Measurements from ENCODE around the gene CHI3L1. TPM values are rescaled to one million over a fixed set of nuclear protein-coding genes. Genes with fewer than 3 reads are reported as not detected.

Gene CHI3L1
- total RNA-seq, 1 donor from 2014 or later: 0.20 TPM

DNA sequence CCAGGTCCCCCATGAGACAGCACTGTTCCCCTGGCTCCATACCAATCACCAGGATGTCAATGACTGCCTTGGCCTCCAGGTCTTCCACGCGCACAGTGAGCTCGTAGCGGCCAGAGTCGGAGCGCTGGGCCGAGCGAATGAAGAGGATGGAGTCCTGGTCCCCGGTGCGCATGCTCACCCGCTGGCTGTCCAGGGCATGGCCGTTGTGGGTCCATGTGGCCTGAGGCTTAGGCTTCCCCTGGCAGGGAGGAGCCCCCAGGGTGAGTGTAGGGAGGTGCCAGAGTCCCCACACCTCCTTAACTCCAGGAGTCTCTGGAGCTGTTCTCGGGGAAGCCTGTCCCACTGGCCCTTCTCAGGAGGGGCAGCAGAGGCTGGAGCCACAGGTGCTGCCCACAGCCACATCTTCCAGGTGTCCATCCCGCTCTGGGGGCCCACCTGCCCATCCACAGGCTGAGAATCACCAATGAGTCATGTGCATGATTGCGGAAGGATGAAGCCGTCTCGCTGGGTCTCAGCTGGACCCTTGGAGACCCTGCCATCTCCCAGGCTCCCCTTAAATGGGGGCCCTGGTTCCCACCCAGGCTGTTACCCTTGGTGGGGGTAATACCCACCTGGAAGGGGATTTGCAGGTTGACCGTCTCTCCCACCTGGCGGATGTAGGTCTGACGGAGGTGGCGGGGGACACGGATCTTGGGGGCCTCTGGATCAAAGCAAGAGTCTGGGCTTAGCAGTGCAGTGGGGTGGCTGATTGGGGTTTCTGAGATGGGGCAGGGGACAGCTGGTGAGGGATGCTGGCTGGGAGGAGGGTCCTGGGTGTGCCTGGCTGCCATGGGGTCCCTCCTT, 14.9 kb downstream of the CHI3L1 start:
- H3K36me3 Mint-ChIP-seq (ENCODE audit: low read depth, unreplicated experiment): peaks cover 9% of the 10 kb centered on the region
- Histone ChIP-seq H3K27ac (ENCODE audit: low read depth, low read length) (no peak overlapping the region), H3K4me2 (ENCODE audit: low read length) (no peak overlapping the region), H3K9me3 (ENCODE audit: insufficient read depth, low read depth, low read length) (no peaks in the 10 kb centered on the region), H3K79me2 (ENCODE audit: insufficient read depth, low read length) (no peaks in the 10 kb centered on the region), H3K9ac (ENCODE audit: low read length) (no peak overlapping the region), H3K4me1 (ENCODE audit: insufficient read depth, low read length) (no peaks in the 10 kb centered on the region), H2AFZ (ENCODE audit: low read depth, low read length) (no peak overlapping the region), H3K27me3 (ENCODE audit: insufficient read depth, low read length) (no peaks in the 10 kb centered on the region), H3K36me3 (ENCODE audit: insufficient read depth, low read length) (no peaks in the 10 kb centered on the region), H4K20me1 (ENCODE audit: insufficient read depth, low read length) (no peaks in the 10 kb centered on the region), H3K4me3 (ENCODE audit: insufficient read depth, low read depth, low read length) (no peak overlapping the region)
- peaks cover 7% of the 10 kb centered on the region for H3K4me1 Mint-ChIP-seq (ENCODE audit: low read depth, unreplicated experiment)
- H3K4me3 Mint-ChIP-seq (ENCODE audit: unreplicated experiment): no peak overlapping the region
- no peak for FAIRE-seq
- no peaks in the 10 kb centered on the region for H3K9me3 Mint-ChIP-seq (ENCODE audit: unreplicated experiment)
- peaks cover 26% of the 10 kb centered on the region for H3K27me3 Mint-ChIP-seq (ENCODE audit: low read depth, unreplicated experiment)
- TF ChIP-seq CTCF (IDR thresholded peaks at IDR 0.05; ENCODE audit: insufficient read depth, low read depth, low read length): no peak
- TF ChIP-seq EZH2 (IDR thresholded peaks at IDR 0.05; ENCODE audit: insufficient read depth, low read length): no peak
- DNase-seq (ENCODE audit: low read depth): no peak
- H3K27ac Mint-ChIP-seq (ENCODE audit: unreplicated experiment): no peak overlapping the region

DNA sequence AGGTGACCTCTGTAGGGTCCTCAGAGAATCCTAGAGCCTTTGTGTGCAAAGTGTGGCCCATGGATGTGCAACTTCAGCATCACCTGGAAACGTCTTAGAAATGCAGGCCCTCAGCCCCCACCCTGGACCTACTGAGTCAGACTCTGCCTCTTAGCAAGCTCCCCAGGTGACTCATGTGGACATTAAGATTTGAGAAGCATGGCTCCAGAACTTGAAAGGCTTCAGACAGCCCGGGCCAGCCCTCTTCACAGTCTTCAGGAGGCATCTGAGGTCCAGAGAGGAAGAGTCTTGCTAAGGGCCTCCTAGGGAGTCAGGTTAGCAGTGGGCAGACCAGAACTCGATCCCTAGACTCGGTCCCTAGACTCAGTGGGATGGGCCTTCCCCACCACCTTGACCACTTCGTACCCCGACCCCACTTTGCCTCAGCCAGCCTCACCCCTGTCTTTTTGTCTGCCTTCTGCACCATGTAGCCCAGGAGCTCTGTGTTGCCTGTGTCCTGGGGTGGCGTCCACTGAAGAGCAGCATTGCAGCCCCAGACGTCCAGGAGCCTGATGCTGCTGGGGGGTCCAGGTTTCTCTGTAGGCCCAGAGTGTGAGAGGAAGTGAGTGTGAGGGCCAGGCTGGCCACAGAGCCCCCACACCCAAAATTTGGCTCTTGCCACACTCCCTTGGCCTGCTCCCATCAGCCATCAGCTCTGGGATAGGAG, 15.7 kb downstream of the CHI3L1 start:
- H3K27me3 Mint-ChIP-seq (ENCODE audit: low read depth, unreplicated experiment): peaks cover 32% of the 10 kb centered on the region
- Histone ChIP-seq H3K36me3 (ENCODE audit: insufficient read depth, low read length) (no peaks in the 10 kb centered on the region), H3K4me3 (ENCODE audit: insufficient read depth, low read depth, low read length) (no peak overlapping the region), H3K9ac (ENCODE audit: low read length) (no peak overlapping the region), H3K4me1 (ENCODE audit: insufficient read depth, low read length) (no peaks in the 10 kb centered on the region), H3K27ac (ENCODE audit: low read depth, low read length) (no peak overlapping the region), H3K4me2 (ENCODE audit: low read length) (no peak overlapping the region), H3K9me3 (ENCODE audit: insufficient read depth, low read depth, low read length) (no peaks in the 10 kb centered on the region), H4K20me1 (ENCODE audit: insufficient read depth, low read length) (no peaks in the 10 kb centered on the region), H2AFZ (ENCODE audit: low read depth, low read length) (no peak overlapping the region), H3K79me2 (ENCODE audit: insufficient read depth, low read length) (no peaks in the 10 kb centered on the region), H3K27me3 (ENCODE audit: insufficient read depth, low read length) (no peaks in the 10 kb centered on the region)
- H3K4me3 Mint-ChIP-seq (ENCODE audit: unreplicated experiment): no peak overlapping the region
- peaks cover 12% of the 10 kb centered on the region for H3K36me3 Mint-ChIP-seq (ENCODE audit: low read depth, unreplicated experiment)
- no peak for TF ChIP-seq EZH2 (IDR thresholded peaks at IDR 0.05; ENCODE audit: insufficient read depth, low read length)
- no peak for TF ChIP-seq CTCF (IDR thresholded peaks at IDR 0.05; ENCODE audit: insufficient read depth, low read depth, low read length)
- FAIRE-seq (no peak), DNase-seq (ENCODE audit: low read depth) (peak; percentile 10)
- H3K9me3 Mint-ChIP-seq (ENCODE audit: unreplicated experiment): peaks cover under 1% of the 10 kb centered on the region
- H3K27ac Mint-ChIP-seq (ENCODE audit: unreplicated experiment): no peak overlapping the region
- H3K4me1 Mint-ChIP-seq (ENCODE audit: low read depth, unreplicated experiment): peaks cover 5% of the 10 kb centered on the region
